Heart left ventricle (tissue), 13 donors: Measurements from ENCODE around the gene ADAMTS12.

Experiments used
- CTCF ChIP-seq, 12 donors: fragments of 200-600 bp; sonication (generic) in 4 of 12; IDR thresholded peaks; one replicate each; pipeline versions ENCODE4 v1.5.0 to v1.8.0; 2018 to 2022; ENCODE audit warnings: antibody characterized with exemption in 12 of 12, mild to moderate bottlenecking in 5 of 12
- POLR2A ChIP-seq, 2 donors: fragments of 450-650 bp; IDR thresholded peaks; one replicate each; pipeline ENCODE4 v1.6.1; 2017; ENCODE audit warnings: antibody characterized with exemption in 2 of 2, mild to moderate bottlenecking in 2 of 2, moderate library complexity in 2 of 2
- donor health status: ischemic (EF 13 %, LVEDD 7.1; RV severe dilation, severe dysfunction).
- donor health status: DM: no; HTN: yes; CAD: no.
- donor health status: DM: no; HTN: no; CAD: no.
- donor health status: ischemic (EF 25% LVEDD 6.9; RV normal size, moderate dysfunction).
- donor health status: ischemic (EF 25% LVEDD 5.7; RV mildly dilated, moderate dysfunction).
- donor health status: ischemic (EF 35%, LVEDD 5.7; RV mildly dilated, moderate dysfunction).
- donor health status: nonischemic (EF 11% LVEDD 7.7; RV severe dilation, severe dysfunction).
- donor health status: DM: yes; HTN: yes; CAD: no.
- donor health status: PGD.
- donor health status: ischemic (EF 29% LVEDD 5.4; RV normal size, mild dysfunction).
- donor health status: nonischemic (EF 23%, LVEDD 6.1; RV moderate dilation, normal function).

GRCh38 chr5:33742181-33742580 is 149.6 kb downstream of the ADAMTS12 start:
- no peak for TF ChIP-seq CTCF (IDR thresholded peaks at IDR 0.05)
- no peak for TF ChIP-seq POLR2A (IDR thresholded peaks at IDR 0.05)
